Endothelial cell of umbilical vein (primary cell): ENCODE measurements around the gene HSPD1. TPM values are rescaled to one million over a fixed set of nuclear protein-coding genes. Genes with fewer than 3 reads are reported as not detected.
A peak's percentile ranks its signal among the peaks of the same experiment; 100 is the strongest.

ENCODE experiments used
- BruUV-seq: library from RNA; stranded (reverse); fragments of 400-500 nt; replicated peaks from 2 replicates; lab custom pipeline; 2021; lab: Mats Ljungman, UMichigan
- CTCF ChIA-PET: fragments of 300-600, 350-600 bp; sonication (Branson Sonifier 250); formaldehyde crosslinking; loops from one replicate; lab custom pipeline; 2021; ENCODE audit warnings: antibody characterized with exemption, inconsistent platforms; lab: Charles Lee
- POLR2A ChIA-PET: fragments of 300-600, 350-600 bp; sonication (Branson Sonifier 250); formaldehyde crosslinking; loops from one replicate; lab custom pipeline; 2021; ENCODE audit warnings: antibody characterized with exemption, inconsistent platforms; lab: Charles Lee
- DNase-seq: peaks from one replicate; pipeline ENCODE4 v3.0.0-alpha.2; 2011; ENCODE audit warnings: low read depth, low spot score
- FAIRE-seq: peaks from 2 replicates; lab custom pipeline; 2011; peaks lifted over from hg19 to GRCh38; lab: Jason Lieb, UNC
- H2AFZ ChIP-seq: 2 replicates; pipeline ENCODE4 v1.6.0; 2012; ENCODE audit warnings: low read depth, low read length, control low read depth, inconsistent platforms
- H3K27ac ChIP-seq: 2 replicates; pipeline ENCODE4 v1.5.1; 2011; ENCODE audit warnings: low read depth, mild to moderate bottlenecking, control low read depth, low read length, moderate library complexity; ENCODE audit not compliant: insufficient read depth
- H3K27me3 ChIP-seq, 2 experiments: 2 replicates each; pipeline versions ENCODE4 v1.6.0 to v1.6.1; 2011; ENCODE audit warnings: low read length in 2 of 2, mixed read lengths in 1 of 2; ENCODE audit not compliant: control insufficient read depth in 2 of 2, insufficient read depth in 2 of 2
- H3K36me3 ChIP-seq, 2 experiments: 2 replicates in 1 of 2; 3 replicates in 1 of 2; pipeline ENCODE4 v1.5.1; 2011; ENCODE audit warnings: low read length in 2 of 2, mild to moderate bottlenecking in 1 of 2, moderate library complexity in 1 of 2; ENCODE audit not compliant: control insufficient read depth in 2 of 2, insufficient read depth in 2 of 2; ENCODE audit errors: extremely low read depth in 1 of 2
- H3K4me1 ChIP-seq: 3 replicates; pipeline ENCODE4 v1.5.1; 2011; ENCODE audit warnings: mild to moderate bottlenecking, low read length; ENCODE audit not compliant: control insufficient read depth, insufficient read depth; ENCODE audit errors: extremely low read depth
- H3K4me2 ChIP-seq: 2 replicates; pipeline ENCODE4 v1.6.1; 2011; ENCODE audit warnings: low read length, control low read depth, mixed read lengths; ENCODE audit not compliant: insufficient read depth
- H3K4me3 ChIP-seq, 3 experiments: fragments of 200-600 bp in 1 of 3; sonication (generic), shearing (Covaris generic) in 1 of 3; replicated peaks in 1 of 3; 2 replicates each; pipeline ENCODE4 v1.5.1; 2011 to 2016; ENCODE audit warnings: control low read depth in 3 of 3, low read length in 3 of 3, mild to moderate bottlenecking in 2 of 3, inconsistent platforms in 1 of 3, low read depth in 1 of 3, moderate library complexity in 1 of 3; ENCODE audit not compliant: insufficient read depth in 1 of 3
- H3K79me2 ChIP-seq: 2 replicates; pipeline ENCODE4 v1.6.0; 2012; ENCODE audit warnings: low read length, inconsistent platforms; ENCODE audit not compliant: control insufficient read depth, insufficient read depth
- H3K9ac ChIP-seq: replicated peaks from 2 replicates; pipeline ENCODE3; 2011; ENCODE audit warnings: low read length, control low read depth; ENCODE audit not compliant: insufficient read depth; ENCODE audit errors: extremely low read depth
- H3K9me1 ChIP-seq: replicated peaks from 3 replicates; pipeline ENCODE4 v1.6.0; 2011; ENCODE audit warnings: mild to moderate bottlenecking, low read length; ENCODE audit not compliant: control insufficient read depth, insufficient read depth; ENCODE audit errors: extremely low read depth
- H3K9me3 ChIP-seq: replicated peaks from 2 replicates; pipeline ENCODE4 v1.5.1; 2012; ENCODE audit warnings: low read length, inconsistent platforms; ENCODE audit not compliant: control insufficient read depth, insufficient read depth
- H4K20me1 ChIP-seq: replicated peaks from 2 replicates; pipeline ENCODE3; 2011; ENCODE audit warnings: mild to moderate bottlenecking, low read length; ENCODE audit not compliant: control insufficient read depth, insufficient read depth; ENCODE audit errors: extremely low read depth
- EZH2 ChIP-seq: IDR thresholded peaks from 2 replicates; pipeline ENCODE4 v1.6.1; 2012; ENCODE audit warnings: borderline replicate concordance, low read depth, mild to moderate bottlenecking, moderate library complexity, low read length, inconsistent platforms; ENCODE audit not compliant: severe bottlenecking
- FOS ChIP-seq: IDR thresholded peaks from 2 replicates; pipeline ENCODE4 v1.6.1; 2011; ENCODE audit warnings: mild to moderate bottlenecking, low read length, moderate library complexity, borderline replicate concordance; ENCODE audit not compliant: insufficient read depth
- GATA2 ChIP-seq: IDR thresholded peaks from 2 replicates; pipeline ENCODE4 v1.7.0; 2011; ENCODE audit warnings: low read depth, mild to moderate bottlenecking, moderate library complexity, mixed read lengths, low read length; ENCODE audit not compliant: insufficient read length, insufficient read depth
- JUN ChIP-seq: IDR thresholded peaks from 2 replicates; pipeline ENCODE4 v1.6.1; 2011; ENCODE audit warnings: borderline replicate concordance, low read depth; ENCODE audit not compliant: insufficient read length, insufficient read depth
- POLR2A ChIP-seq: IDR thresholded peaks from 2 replicates; pipeline ENCODE4 v1.6.1; 2012; ENCODE audit warnings: low read depth, mild to moderate bottlenecking, control low read depth, low read length
- POLR2AphosphoS5 ChIP-seq: IDR thresholded peaks from 2 replicates; pipeline ENCODE4 v1.6.1; 2012; ENCODE audit warnings: low read depth, mild to moderate bottlenecking, control low read depth, low read length, moderate library complexity; ENCODE audit not compliant: insufficient read depth
- dilution Hi-C: fragments of 300-500 bp; cut with MboI; formaldehyde crosslinking; loops from one replicate; pipeline ENCODE4 v1.15.0; 2019; ENCODE audit warnings: low sequenced_read_pairs; ENCODE audit not compliant: extremely low pct_ligation_motif_present
- intact Hi-C: fragments of 100-400 bp; cut with micrococcal nuclease; formaldehyde crosslinking; loops from one replicate; pipeline ENCODE4 v1.10.0; 2022
- polyA plus RNA-seq, 4 experiments: library from polyadenylated mRNA; depleted of rRNA in 3 of 4; stranded (reverse) in 3 of 4; unstranded in 1 of 4; fragments of >200 nt; gene quantifications; 2 replicates each; pipeline versions ENCODE4 v1.2.1 to v1.2.3, GENCODE V29; 2011 to 2012; ENCODE audit warnings: missing spikeins in 1 of 4
- total RNA-seq: library from RNA; stranded (reverse); gene quantifications from 2 replicates; pipeline ENCODE4 v1.2.3, GENCODE V29; 2021
- TF ChIP-seq, protein P1 (sequence below), 2 donors: IDR thresholded peaks; 1 replicate in 1 of 2; 2 replicates in 1 of 2; pipeline ENCODE4 v1.5.1; 2011; ENCODE audit warnings: low read length in 2 of 2, mild to moderate bottlenecking in 2 of 2, moderate library complexity in 2 of 2, control low read depth in 1 of 2, inconsistent platforms in 1 of 2, low read depth in 1 of 2; ENCODE audit not compliant: insufficient read depth in 1 of 2; ENCODE audit errors: extremely low read depth in 1 of 2
- TF ChIP-seq, protein P2 (sequence below): IDR thresholded peaks from 2 replicates; pipeline ENCODE4 v1.6.1; 2011; ENCODE audit not compliant: insufficient read depth, insufficient read length

HSPD1 gene
- total and polyA plus RNA-seq, 2 donors (not counting 3 experiments of a cell fraction or from before 2014, with no cell fraction given): 73.2 to 337 TPM

DNA sequence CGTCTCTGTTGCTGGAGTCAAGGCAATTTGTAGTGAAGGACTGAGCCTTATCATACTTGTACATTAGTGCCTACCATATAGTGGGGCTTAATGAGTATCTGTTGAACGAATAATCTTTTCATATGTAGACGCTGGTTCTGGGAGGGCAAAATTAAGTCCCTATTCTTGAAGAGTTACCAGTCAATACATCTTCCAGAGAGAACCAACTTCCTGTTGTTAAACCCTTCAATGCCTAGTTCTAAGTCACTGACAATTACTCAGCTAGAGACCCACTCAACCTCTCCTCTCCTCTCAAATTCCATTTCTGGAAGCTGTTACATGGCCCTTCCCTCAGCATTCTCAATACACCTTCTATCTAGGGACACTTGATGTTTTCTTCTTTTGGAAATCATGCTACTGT lies 15.1 kb upstream of the HSPD1 start:
- CTCF ChIA-PET: interaction anchor here (1.2 to 2.2 kb wide), 2 partner anchors 16 to 85 kb away, joined by 4 to 10 read pairs; partner anchors contain the start of gene HSPD1

DNA sequence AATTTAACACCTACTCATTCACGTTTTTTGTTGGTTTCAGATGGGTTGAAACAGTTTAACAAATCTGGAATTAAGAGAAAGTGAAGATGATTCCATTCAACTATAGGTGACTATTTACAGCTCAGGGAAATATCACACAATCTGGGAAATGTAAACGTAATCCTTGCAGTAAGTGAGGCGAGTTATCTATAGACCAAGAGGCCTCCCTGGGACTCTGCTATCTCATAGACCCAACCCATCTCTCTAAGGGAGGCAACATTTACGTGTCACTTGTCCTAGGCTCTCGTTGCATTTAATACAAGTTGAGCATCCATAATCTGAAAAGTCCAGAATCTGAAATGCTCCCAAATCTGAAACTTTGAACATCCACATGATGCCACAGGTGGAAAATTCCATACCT lies 14.3 kb upstream of the HSPD1 start:
- peaks cover under 1% of the 10 kb centered on the region for H4K20me1 ChIP-seq
- BruUV-seq: no TSS peak
- intact Hi-C loops (no loop called here), dilution Hi-C loops (no loop called here)
- H3K4me2 ChIP-seq: no peak overlapping the region
- CTCF ChIA-PET: interaction anchor here (1.0 kb wide), 1 partner anchor 12 kb away, joined by 3 read pairs; no protein-coding TSS in a partner anchor
- no peak overlapping the region for H3K4me3 ChIP-seq
- no peaks in the 10 kb centered on the region for H3K9me3 ChIP-seq
- H3K27ac ChIP-seq: no peak overlapping the region
- POLR2A ChIA-PET: interaction anchor here (1.5 kb wide), 1 partner anchor 14 kb away, joined by 7 read pairs; the partner anchor contains the start of genes HSPD1 and HSPE1
- TF ChIP-seq, protein P1, sequence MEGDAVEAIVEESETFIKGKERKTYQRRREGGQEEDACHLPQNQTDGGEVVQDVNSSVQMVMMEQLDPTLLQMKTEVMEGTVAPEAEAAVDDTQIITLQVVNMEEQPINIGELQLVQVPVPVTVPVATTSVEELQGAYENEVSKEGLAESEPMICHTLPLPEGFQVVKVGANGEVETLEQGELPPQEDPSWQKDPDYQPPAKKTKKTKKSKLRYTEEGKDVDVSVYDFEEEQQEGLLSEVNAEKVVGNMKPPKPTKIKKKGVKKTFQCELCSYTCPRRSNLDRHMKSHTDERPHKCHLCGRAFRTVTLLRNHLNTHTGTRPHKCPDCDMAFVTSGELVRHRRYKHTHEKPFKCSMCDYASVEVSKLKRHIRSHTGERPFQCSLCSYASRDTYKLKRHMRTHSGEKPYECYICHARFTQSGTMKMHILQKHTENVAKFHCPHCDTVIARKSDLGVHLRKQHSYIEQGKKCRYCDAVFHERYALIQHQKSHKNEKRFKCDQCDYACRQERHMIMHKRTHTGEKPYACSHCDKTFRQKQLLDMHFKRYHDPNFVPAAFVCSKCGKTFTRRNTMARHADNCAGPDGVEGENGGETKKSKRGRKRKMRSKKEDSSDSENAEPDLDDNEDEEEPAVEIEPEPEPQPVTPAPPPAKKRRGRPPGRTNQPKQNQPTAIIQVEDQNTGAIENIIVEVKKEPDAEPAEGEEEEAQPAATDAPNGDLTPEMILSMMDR (IDR thresholded peaks at IDR 0.05; ENCODE audit: extremely low read depth in 1 of 2, insufficient read depth in 1 of 2, low read depth in 1 of 2, low read length in 2 of 2): no peak
- no peak for TF ChIP-seq POLR2AphosphoS5
- no peak for TF ChIP-seq GATA2
- TF ChIP-seq EZH2: no peak
- TF ChIP-seq POLR2A: no peak
- TF ChIP-seq FOS: no peak
- TF ChIP-seq JUN: no peak
- DNase-seq (no peak), FAIRE-seq (no peak)
- no peaks in the 10 kb centered on the region for H3K9me1 ChIP-seq
- H3K36me3 ChIP-seq: no peaks in the 10 kb centered on the region
- peaks cover 17% of the 10 kb centered on the region for H3K4me1 ChIP-seq
- H3K9ac ChIP-seq: no peak overlapping the region
- H3K27me3 ChIP-seq: no peaks in the 10 kb centered on the region
- peaks cover 31% of the 10 kb centered on the region for H3K79me2 ChIP-seq
- no peak overlapping the region for H2AFZ ChIP-seq

More for the DNA sequence above, 15.1 kb upstream of the HSPD1 start:
- no TSS peak for BruUV-seq
- Histone ChIP-seq H3K4me2 (peak overlapping the region; percentile 88), H4K20me1 (peaks cover 6% of the 10 kb centered on the region), H3K4me1 (peaks cover 17% of the 10 kb centered on the region), H3K79me2 (peaks cover 39% of the 10 kb centered on the region), H3K9me3 (no peaks in the 10 kb centered on the region), H3K36me3 (no peaks in the 10 kb centered on the region), H3K9ac (peak overlapping the region; percentile 73), H2AFZ (peak overlapping the region; percentile 93), H3K4me3 (no peak overlapping the region), H3K9me1 (no peaks in the 10 kb centered on the region), H3K27me3 (no peaks in the 10 kb centered on the region), H3K27ac (peak overlapping the region; percentile 78)
- DNase-seq (no peak), FAIRE-seq (peak; percentile 8)
- TF ChIP-seq, protein P2, sequence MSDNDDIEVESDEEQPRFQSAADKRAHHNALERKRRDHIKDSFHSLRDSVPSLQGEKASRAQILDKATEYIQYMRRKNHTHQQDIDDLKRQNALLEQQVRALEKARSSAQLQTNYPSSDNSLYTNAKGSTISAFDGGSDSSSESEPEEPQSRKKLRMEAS: no peak
- no peak for TF ChIP-seq GATA2
- dilution Hi-C loops (no loop called here), intact Hi-C loops (loop anchor here (1.0 kb wide), 3 partner anchors 14 to 160 kb away; partner anchors contain the start of genes COQ10B and HSPE1)
- POLR2A ChIA-PET: interaction anchor here (1.7 kb wide), 1 partner anchor 13 kb away, joined by 5 read pairs; no protein-coding TSS in a partner anchor
